GM21526 (cell line): Measurements from ENCODE around the gene ST7.

ENCODE experiments used
- ATAC-seq: cut with Tn5 transposase; IDR thresholded peaks from one replicate; pipeline ENCODE4 v1.9.1; 2021; ENCODE audit warnings: moderate library complexity; ENCODE audit not compliant: unreplicated experiment, low FRiP score

ST7 gene

GRCh38 chr7:117005449-117005848, 52.1 kb downstream of the ST7 start:
- no peak for ATAC-seq

- ATAC-seq, result no peak
These were observed 53.8 kb downstream of the ST7 start for GRCh38 chr7:117006907-117007684.

- ATAC-seq, result no peak
These were observed 55.0 kb downstream of the ST7 start for GRCh38 chr7:117008118-117008885.

DNA sequence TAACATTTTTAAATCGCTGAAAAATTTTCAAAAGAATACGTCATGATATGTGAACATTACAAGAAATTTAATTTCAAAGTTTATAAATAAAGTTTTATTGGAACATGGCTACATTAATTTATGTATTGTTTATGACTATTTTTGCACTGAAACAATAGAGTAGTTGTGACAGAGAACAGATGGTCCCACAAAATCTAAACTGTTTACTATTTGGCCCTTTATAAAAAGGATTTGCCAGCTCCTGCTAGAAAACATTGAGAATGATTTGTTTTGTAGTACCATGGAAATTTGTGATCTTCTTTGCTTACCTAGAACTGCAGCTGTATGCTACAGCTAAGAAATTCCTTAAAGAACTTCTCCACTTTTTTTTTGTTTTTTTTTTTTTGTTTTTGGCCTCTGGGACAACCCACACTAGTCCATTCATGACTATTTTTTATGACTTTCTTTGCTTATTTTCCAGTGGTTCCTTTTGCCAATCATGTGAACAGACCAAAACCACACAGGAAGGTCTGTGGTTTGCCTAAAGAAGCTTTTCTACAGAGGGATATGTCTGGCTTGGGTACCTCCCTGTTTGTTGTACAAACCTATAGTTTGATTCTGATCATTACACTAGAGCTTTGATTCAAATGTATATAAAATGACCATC, 55.7 kb downstream of the ST7 start:
- ATAC-seq, result no peak

DNA sequence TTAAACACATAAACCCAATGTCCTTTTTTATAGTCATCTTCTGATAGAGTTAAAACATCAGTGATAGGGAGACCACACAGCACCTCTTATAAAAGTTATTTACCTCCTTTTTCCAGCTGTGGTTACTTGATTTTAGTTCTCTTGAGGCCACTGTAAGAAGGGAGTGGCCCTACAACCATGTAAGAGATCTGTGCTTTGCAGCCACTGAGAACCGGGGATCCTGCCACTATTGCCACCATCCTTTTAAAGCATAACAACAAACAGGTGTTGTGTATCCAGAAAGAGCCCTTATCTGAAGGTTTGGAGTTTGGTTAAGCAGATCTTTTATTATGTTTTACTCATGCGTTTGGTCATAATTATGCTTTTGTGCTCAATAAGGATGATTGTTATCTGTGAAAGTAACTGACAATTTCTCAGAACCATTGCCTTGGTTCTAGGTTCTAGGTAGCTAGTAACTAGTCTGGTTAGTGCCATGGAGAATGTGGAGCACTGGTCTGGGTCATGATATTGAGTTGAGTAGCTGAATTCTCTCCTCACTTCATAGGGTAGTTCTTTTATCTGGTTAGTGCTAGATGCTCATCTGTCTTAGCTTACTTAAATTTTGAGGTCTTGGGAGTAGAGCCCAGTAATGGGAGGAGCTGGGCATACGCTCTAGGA, 56.5 kb downstream of the ST7 start:
- ATAC-seq, result no peak

- peak; percentile 36 for ATAC-seq
These were observed 57.3 kb downstream of the ST7 start for GRCh38 chr7:117010375-117011133.

- ATAC-seq, result peak; percentile 84
These were observed 58.3 kb downstream of the ST7 start for GRCh38 chr7:117011419-117012260.

- ATAC-seq, result peak; percentile 1
These were observed 59.0 kb downstream of the ST7 start for GRCh38 chr7:117012284-117012683.

GRCh38 chr7:117012696-117013095, 59.4 kb downstream of the ST7 start:
- ATAC-seq, result no peak

GRCh38 chr7:117014099-117014656, 60.9 kb downstream of the ST7 start:
- no peak for ATAC-seq

DNA sequence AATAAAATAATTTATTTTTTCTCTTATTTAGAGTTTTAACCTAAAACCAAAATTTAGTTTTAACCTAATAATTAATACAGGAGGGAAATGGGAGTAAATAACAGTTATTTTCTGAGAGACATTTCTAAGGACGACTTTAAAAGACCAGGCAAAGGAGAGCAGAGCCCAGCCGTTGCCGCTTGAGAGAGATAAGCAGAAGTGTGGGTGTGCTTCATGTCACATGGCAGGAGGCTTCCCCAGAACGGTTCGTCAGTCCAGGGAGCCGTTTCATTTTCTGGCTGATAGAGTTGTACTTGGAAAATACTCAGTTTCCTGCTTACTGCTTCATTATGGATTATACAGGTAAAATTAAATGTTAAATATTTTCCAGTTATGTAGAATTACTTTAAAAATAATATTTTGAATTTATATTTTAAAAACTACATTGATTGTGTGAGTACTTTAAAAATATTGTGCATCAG, 61.4 kb downstream of the ST7 start:
- peak; percentile 35 for ATAC-seq

GRCh38 chr7:117015258-117016184, 62.2 kb downstream of the ST7 start:
- ATAC-seq, result no peak

- ATAC-seq, result no peak
These were observed 63.7 kb downstream of the ST7 start for GRCh38 chr7:117017017-117017451.

DNA sequence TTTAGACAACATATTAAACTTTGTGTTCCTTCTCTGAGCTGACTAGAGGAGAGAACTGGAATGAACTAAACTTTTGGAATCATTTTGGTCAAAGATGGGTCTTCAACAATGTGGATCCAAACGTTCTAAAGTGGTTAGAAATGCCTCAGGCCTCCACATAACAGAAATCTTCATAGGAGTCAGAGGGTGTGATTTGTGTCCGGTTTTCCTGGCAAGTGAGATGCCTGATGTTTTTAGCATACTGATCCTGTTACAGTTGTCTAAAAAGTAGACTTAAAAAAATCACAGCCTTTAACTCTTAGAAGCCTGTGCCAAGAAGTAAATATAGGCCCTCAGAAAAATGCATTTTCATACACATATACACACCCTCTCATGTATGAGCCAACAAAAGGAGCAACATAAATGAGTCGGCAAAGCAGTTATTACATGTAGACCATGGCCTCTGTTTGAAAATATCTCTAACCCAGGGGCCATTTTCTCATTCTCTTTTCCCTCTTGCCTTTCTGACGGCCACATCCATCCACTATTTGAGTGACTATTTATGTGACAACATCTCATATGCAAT, 64.5 kb downstream of the ST7 start:
- no peak for ATAC-seq

- ATAC-seq, result no peak
These were observed 65.4 kb downstream of the ST7 start for GRCh38 chr7:117018713-117019112.

DNA sequence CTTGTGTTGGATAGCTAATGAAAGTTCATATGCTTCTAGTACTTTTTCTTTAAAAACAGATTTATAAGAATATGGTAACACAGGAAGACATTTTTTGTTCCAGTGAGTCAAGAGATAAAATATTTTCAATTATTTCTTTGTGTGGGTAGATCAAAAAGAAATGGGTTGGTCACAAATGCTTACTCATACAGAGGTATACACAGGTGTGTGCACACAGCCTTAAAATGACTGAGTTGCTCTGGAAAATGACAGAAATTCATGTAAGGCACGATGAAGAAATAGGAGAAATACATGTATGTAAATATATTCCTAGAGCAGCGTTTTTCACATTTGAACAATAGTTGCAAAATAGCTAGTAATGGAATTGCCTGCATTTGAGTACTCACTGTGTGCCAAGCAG, 66.0 kb downstream of the ST7 start:
- ATAC-seq, result no peak

DNA sequence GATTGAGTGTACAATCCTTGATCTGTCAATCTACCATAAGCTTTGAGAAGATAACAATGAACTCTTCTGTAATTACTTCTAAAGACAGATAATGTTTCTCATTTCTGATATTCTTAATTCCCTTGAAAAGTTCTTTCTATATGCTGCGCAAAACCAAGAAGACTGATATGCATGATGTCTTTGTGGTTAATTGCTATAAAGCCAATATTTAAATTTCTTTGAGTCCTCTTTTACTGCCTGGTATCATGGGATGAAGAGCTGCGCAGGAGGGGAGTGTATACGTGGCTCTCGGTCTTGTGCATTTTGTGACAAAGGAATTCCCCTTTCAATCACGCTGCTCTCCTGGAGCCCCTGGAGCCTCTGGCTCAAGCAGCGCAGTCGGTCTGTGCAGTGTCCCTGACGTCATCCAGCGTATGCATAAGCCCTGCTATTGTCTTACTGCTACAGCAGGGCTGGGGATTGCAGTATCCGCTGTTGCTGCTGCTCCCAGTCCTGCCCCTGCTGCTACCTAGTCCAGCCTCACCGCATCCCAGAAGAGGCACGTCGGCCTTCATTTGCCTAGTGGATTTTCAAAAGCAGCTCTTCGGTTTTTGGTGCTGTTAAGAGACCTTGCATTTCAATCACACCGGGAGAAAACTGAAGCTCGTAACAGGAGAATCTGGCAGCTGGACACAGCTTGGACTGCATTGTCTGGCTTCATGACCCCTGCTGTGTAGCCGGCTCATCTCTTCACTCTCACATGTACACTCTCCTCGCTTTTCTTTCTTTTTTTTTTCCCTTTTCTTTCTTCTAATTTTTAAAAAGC, 66.7 kb downstream of the ST7 start:
- ATAC-seq, result no peak
